Vagina (tissue), 2 donors: Measurements from ENCODE around the gene ARHGEF17.

ENCODE experiments used
- CTCF ChIP-seq, 3 experiments: fragments of 450-650 bp in 2 of 3; fragments of 200-600 bp in 1 of 3; sonication (generic) in 1 of 3; IDR thresholded peaks; one replicate each; pipeline ENCODE4 v1.5.1; 2017 to 2019; ENCODE audit warnings: antibody characterized with exemption in 3 of 3, mild to moderate bottlenecking in 2 of 3, moderate library complexity in 2 of 3
- POLR2A ChIP-seq, 2 donors: fragments of 450-650 bp; IDR thresholded peaks; one replicate each; pipeline ENCODE4 v1.6.1; 2017; ENCODE audit warnings: antibody characterized with exemption in 2 of 2, mild to moderate bottlenecking in 2 of 2, moderate library complexity in 2 of 2
- POLR2AphosphoS5 ChIP-seq, 2 donors: sonication (generic); formaldehyde crosslinking; IDR thresholded peaks; one replicate each; pipeline ENCODE4 v1.9.0; 2017; ENCODE audit warnings: antibody characterized with exemption in 2 of 2, mild to moderate bottlenecking in 2 of 2, low read depth in 1 of 2; ENCODE audit not compliant: insufficient read depth in 1 of 2

- TF ChIP-seq CTCF (IDR thresholded peaks at IDR 0.05) (no peak), POLR2A (IDR thresholded peaks at IDR 0.05) (no peak), POLR2AphosphoS5 (IDR thresholded peaks at IDR 0.05; ENCODE audit: insufficient read depth in 1 of 2, low read depth in 1 of 2) (no peak)
Measured at GRCh38 chr11:73330569-73331093, 22.6 kb downstream of the ARHGEF17 start.
